Subcutaneous adipose tissue (tissue), 4 donors: ENCODE data around the gene TSPAN11. TPM values are rescaled to one million over a fixed set of nuclear protein-coding genes. Genes with fewer than 3 reads are reported as not detected.

Experiments used
- total RNA-seq, 4 donors: library from RNA; depleted of rRNA; stranded (reverse); fragments of >200 nt; gene quantifications; one replicate each; pipeline ENCODE4 v1.1.0, GENCODE V29; 2016
- TF ChIP-seq, protein P1 (sequence below): fragments of 450-650 bp; IDR thresholded peaks from one replicate; pipeline ENCODE4 v1.5.1; 2016; ENCODE audit warnings: low read depth, mild to moderate bottlenecking, control low read depth, antibody characterized with exemption, moderate library complexity

Gene TSPAN11
- total RNA-seq, 4 donors from 2014 or later = 0.19 to 1.4 (median 0.22) TPM; not detected in 1

GRCh38 chr12:30991466-30991865 lies 64.9 kb downstream of the TSPAN11 start:
- TF ChIP-seq, protein P1, sequence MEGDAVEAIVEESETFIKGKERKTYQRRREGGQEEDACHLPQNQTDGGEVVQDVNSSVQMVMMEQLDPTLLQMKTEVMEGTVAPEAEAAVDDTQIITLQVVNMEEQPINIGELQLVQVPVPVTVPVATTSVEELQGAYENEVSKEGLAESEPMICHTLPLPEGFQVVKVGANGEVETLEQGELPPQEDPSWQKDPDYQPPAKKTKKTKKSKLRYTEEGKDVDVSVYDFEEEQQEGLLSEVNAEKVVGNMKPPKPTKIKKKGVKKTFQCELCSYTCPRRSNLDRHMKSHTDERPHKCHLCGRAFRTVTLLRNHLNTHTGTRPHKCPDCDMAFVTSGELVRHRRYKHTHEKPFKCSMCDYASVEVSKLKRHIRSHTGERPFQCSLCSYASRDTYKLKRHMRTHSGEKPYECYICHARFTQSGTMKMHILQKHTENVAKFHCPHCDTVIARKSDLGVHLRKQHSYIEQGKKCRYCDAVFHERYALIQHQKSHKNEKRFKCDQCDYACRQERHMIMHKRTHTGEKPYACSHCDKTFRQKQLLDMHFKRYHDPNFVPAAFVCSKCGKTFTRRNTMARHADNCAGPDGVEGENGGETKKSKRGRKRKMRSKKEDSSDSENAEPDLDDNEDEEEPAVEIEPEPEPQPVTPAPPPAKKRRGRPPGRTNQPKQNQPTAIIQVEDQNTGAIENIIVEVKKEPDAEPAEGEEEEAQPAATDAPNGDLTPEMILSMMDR = no peak

- TF ChIP-seq, protein P1 = no peak
Observed at GRCh38 chr12:30992381-30992780, 65.8 kb downstream of the TSPAN11 start.

- TF ChIP-seq, protein P1 = no peak
Observed at GRCh38 chr12:30993766-30994165, 67.2 kb downstream of the TSPAN11 start.

GRCh38 chr12:30994274-30994673 lies 67.7 kb downstream of the TSPAN11 start:
- TF ChIP-seq, protein P1 = no peak

DNA sequence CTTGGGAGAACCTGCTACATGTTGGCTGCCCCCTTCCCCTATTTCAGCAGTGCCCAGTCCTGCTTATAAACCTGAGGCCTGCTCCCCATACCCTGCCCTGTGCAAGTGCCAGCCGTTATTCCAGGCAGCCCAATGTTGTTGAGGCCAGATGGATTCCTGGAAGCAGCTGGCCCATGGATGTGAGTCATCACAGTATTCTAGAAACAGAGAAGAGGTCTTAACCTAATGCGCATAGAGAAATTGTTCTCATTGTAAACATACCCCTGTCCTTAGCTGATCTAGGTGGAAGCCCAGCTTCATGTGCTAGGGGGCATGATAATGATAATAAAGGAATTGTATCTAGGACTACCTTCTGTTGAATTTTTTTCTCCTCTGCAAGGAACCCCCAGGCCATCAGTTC lies 69.7 kb downstream of the TSPAN11 start:
- TF ChIP-seq, protein P1 = no peak

- TF ChIP-seq, protein P1 = no peak
Observed at GRCh38 chr12:30996752-30997151, 70.2 kb downstream of the TSPAN11 start.

GRCh38 chr12:30997685-30998440 lies 71.3 kb downstream of the TSPAN11 start:
- TF ChIP-seq, protein P1 = no peak
